SK-N-SH (cell line): ENCODE measurements around the gene APBB1IP.

Experiments
- MXI1 ChIP-seq: IDR thresholded peaks from 2 replicates; pipeline ENCODE4 v1.6.1; 2012; ENCODE audit warnings: mild to moderate bottlenecking, low read depth, low read length, improper control_type of control experiment
- POLR2AphosphoS5 ChIP-seq: IDR thresholded peaks from 2 replicates; pipeline ENCODE4 v1.6.1; 2012; ENCODE audit warnings: low read depth, low read length
- SIN3A ChIP-seq: IDR thresholded peaks from 2 replicates; pipeline ENCODE4 v1.6.1; 2012; ENCODE audit warnings: low read depth, mild to moderate bottlenecking, low read length, moderate library complexity, borderline replicate concordance
- TF ChIP-seq, protein P1 (sequence below): fragments of 200-600 bp; sonication (generic); IDR thresholded peaks from 2 replicates; pipeline ENCODE4 v1.6.1; 2017; ENCODE audit warnings: antibody characterized with exemption, mild to moderate bottlenecking, moderate library complexity

GRCh38 chr10:26573674-26574073 is 135.5 kb downstream of the APBB1IP start:
- TF ChIP-seq, protein P1, sequence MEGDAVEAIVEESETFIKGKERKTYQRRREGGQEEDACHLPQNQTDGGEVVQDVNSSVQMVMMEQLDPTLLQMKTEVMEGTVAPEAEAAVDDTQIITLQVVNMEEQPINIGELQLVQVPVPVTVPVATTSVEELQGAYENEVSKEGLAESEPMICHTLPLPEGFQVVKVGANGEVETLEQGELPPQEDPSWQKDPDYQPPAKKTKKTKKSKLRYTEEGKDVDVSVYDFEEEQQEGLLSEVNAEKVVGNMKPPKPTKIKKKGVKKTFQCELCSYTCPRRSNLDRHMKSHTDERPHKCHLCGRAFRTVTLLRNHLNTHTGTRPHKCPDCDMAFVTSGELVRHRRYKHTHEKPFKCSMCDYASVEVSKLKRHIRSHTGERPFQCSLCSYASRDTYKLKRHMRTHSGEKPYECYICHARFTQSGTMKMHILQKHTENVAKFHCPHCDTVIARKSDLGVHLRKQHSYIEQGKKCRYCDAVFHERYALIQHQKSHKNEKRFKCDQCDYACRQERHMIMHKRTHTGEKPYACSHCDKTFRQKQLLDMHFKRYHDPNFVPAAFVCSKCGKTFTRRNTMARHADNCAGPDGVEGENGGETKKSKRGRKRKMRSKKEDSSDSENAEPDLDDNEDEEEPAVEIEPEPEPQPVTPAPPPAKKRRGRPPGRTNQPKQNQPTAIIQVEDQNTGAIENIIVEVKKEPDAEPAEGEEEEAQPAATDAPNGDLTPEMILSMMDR: no peak
- no peak for TF ChIP-seq SIN3A
- no peak for TF ChIP-seq MXI1
- TF ChIP-seq POLR2AphosphoS5: no peak
